GM23338 (cell line): ENCODE results near the gene CANX. TPM values are rescaled to one million over a fixed set of nuclear protein-coding genes. Genes with fewer than 3 reads are reported as not detected.

Experiments used
- ATAC-seq: fragments of 200-7000 bp; cut with Tn5 transposase; 3 replicates; pipeline ENCODE4 v1.9.1; 2020
- DNase-seq: peaks from one replicate; pipeline ENCODE4 v3.0.0-alpha.2; 2015; ENCODE audit warnings: low spot score
- H2AFZ ChIP-seq: fragments of 200-600 bp; sonication (generic); 2 replicates; pipeline ENCODE4 v1.8.0; 2016; ENCODE audit warnings: antibody characterized with exemption, mild to moderate bottlenecking, moderate library complexity
- H3F3A ChIP-seq: fragments of 200-600 bp; sonication (generic); replicated peaks from 2 replicates; pipeline ENCODE4 v1.8.0; 2017; ENCODE audit warnings: antibody characterized with exemption, mixed run types, low read depth
- H3K27ac ChIP-seq: fragments of 200-600 bp; sonication (generic); 2 replicates; pipeline ENCODE4 v1.6.1; 2016; ENCODE audit warnings: low read depth
- H3K27me3 ChIP-seq: fragments of 200-600 bp; sonication (generic); 2 replicates; pipeline ENCODE4 v1.8.0; 2016; ENCODE audit warnings: mild to moderate bottlenecking, mixed run types, moderate library complexity; ENCODE audit not compliant: insufficient read depth
- H3K36me3 ChIP-seq: fragments of 200-600 bp; sonication (generic); 2 replicates; pipeline ENCODE4 v1.8.0; 2016; ENCODE audit warnings: mild to moderate bottlenecking; ENCODE audit not compliant: insufficient read depth
- H3K4me1 ChIP-seq: fragments of 200-600 bp; sonication (generic); 2 replicates; pipeline ENCODE4 v1.8.0; 2016; ENCODE audit warnings: mild to moderate bottlenecking, moderate library complexity; ENCODE audit not compliant: insufficient read depth
- H3K4me2 ChIP-seq: fragments of 200-600 bp; sonication (generic); 2 replicates; pipeline ENCODE4 v1.7.1; 2017; ENCODE audit warnings: mixed run types
- H3K4me3 ChIP-seq: fragments of 200-600 bp; sonication (generic); 2 replicates; pipeline ENCODE4 v1.6.1; 2016; ENCODE audit warnings: mixed run types
- H3K79me2 ChIP-seq: fragments of 200-600 bp; sonication (generic); replicated peaks from 2 replicates; pipeline ENCODE4 v1.8.0; 2017; ENCODE audit warnings: mild to moderate bottlenecking; ENCODE audit not compliant: insufficient read depth
- H3K9me2 ChIP-seq: fragments of 200-600 bp; sonication (generic); 2 replicates; pipeline ENCODE4 v1.8.0; 2017; ENCODE audit not compliant: insufficient read depth
- H4K20me1 ChIP-seq: fragments of 200-600 bp; sonication (generic); replicated peaks from 2 replicates; pipeline ENCODE4 v1.8.0; 2017; ENCODE audit warnings: mild to moderate bottlenecking; ENCODE audit not compliant: insufficient read depth
- H3K27ac Mint-ChIP-seq: 2 replicates; pipeline ENCODE4 v1.8.0; 2020; ENCODE audit warnings: inconsistent platforms, mild to moderate bottlenecking, moderate library complexity, mixed read lengths
- H3K27me3 Mint-ChIP-seq: 3 replicates; pipeline ENCODE4 v1.8.0; 2022; ENCODE audit warnings: low read depth, mild to moderate bottlenecking, moderate library complexity, mixed read lengths, inconsistent platforms; ENCODE audit not compliant: insufficient read depth, poor library complexity
- H3K36me3 Mint-ChIP-seq: 3 replicates; pipeline ENCODE4 v1.8.0; 2021; ENCODE audit warnings: low read depth, mild to moderate bottlenecking, inconsistent platforms, moderate library complexity, mixed read lengths
- H3K4me1 Mint-ChIP-seq: 3 replicates; pipeline ENCODE4 v1.8.0; 2020; ENCODE audit warnings: mild to moderate bottlenecking, inconsistent platforms, mixed read lengths
- H3K4me3 Mint-ChIP-seq: 3 replicates; pipeline ENCODE4 v1.8.0; 2021; ENCODE audit warnings: moderate library complexity, mild to moderate bottlenecking, inconsistent platforms, mixed read lengths
- H3K9me3 Mint-ChIP-seq: 3 replicates; pipeline ENCODE4 v1.8.0; 2020; ENCODE audit warnings: moderate library complexity, mild to moderate bottlenecking, inconsistent platforms, mixed read lengths
- CREB1 ChIP-seq: fragments of 250-450 bp; sonication (Bioruptor Pico); IDR thresholded peaks from 2 replicates; pipeline ENCODE4 v1.5.0; 2020; ENCODE audit warnings: low read depth, mild to moderate bottlenecking, moderate library complexity
- EZH2 ChIP-seq: fragments of 200-600 bp; sonication (generic); IDR thresholded peaks from one replicate; pipeline ENCODE4 v1.8.0; 2017; ENCODE audit warnings: antibody characterized with exemption, mild to moderate bottlenecking, low read depth; ENCODE audit not compliant: unreplicated experiment
- EZH2phosphoT487 ChIP-seq: fragments of 200-600 bp; sonication (generic); IDR thresholded peaks from one replicate; pipeline ENCODE4 v1.8.1; 2018; ENCODE audit warnings: antibody characterized with exemption; ENCODE audit not compliant: unreplicated experiment
- JUNB ChIP-seq: IDR thresholded peaks from one replicate; pipeline ENCODE4 v1.6.1; 2016; ENCODE audit warnings: antibody characterized with exemption; ENCODE audit not compliant: unreplicated experiment
- NANOG ChIP-seq: IDR thresholded peaks from 2 replicates; pipeline ENCODE4 v1.6.1; 2016; ENCODE audit warnings: antibody characterized with exemption, borderline replicate concordance
- POLR2AphosphoS5 ChIP-seq: IDR thresholded peaks from 2 replicates; pipeline ENCODE4 v1.6.1; 2016; ENCODE audit warnings: antibody characterized with exemption, low read depth
- STAT1 ChIP-seq: IDR thresholded peaks from one replicate; pipeline ENCODE4 v1.6.1; 2016; ENCODE audit warnings: antibody characterized with exemption; ENCODE audit not compliant: unreplicated experiment
- ZNF114 ChIP-seq: fragments of 250-450 bp; sonication (Bioruptor Pico); IDR thresholded peaks from 2 replicates; pipeline ENCODE4 v1.5.0; 2020; ENCODE audit warnings: mild to moderate bottlenecking, moderate library complexity
- ZNF331 ChIP-seq: fragments of 250-450 bp; sonication (Bioruptor Pico); IDR thresholded peaks from 2 replicates; pipeline ENCODE4 v1.5.0; 2020; ENCODE audit warnings: low read depth, mild to moderate bottlenecking, moderate library complexity
- polyA plus RNA-seq: library from polyadenylated mRNA; unstranded; fragments of >200 nt; fragmentation: Nextera tagmentation; extraction: Ambion mirVana; gene quantifications from 2 replicates; pipeline ENCODE4 v1.2.1, GENCODE V29; 2016
- total RNA-seq: library from RNA; depleted of rRNA; stranded (reverse); fragments of >200 nt; shearing (Covaris generic); gene quantifications from 2 replicates; pipeline ENCODE4 v1.2.3, GENCODE V29; 2014
- TF ChIP-seq, protein P1 (sequence below): IDR thresholded peaks from one replicate; pipeline ENCODE4 v1.6.1; 2018; ENCODE audit warnings: antibody characterized with exemption; ENCODE audit not compliant: unreplicated experiment
- TF ChIP-seq, protein P2 (sequence below), 2 experiments: fragments of 200-600 bp in 1 of 2; sonication (generic) in 1 of 2; conservative IDR thresholded peaks; 2 replicates each; pipeline versions ENCODE4 v1.5.1 to v1.6.1; 2016 to 2017; ENCODE audit warnings: antibody characterized with exemption in 2 of 2, low read depth in 2 of 2, mild to moderate bottlenecking in 2 of 2, moderate library complexity in 1 of 2
- TF ChIP-seq, protein P3 (sequence below): fragments of 250-450 bp; sonication (Bioruptor Pico); IDR thresholded peaks from 2 replicates; pipeline ENCODE4 v1.5.0; 2020; ENCODE audit warnings: mild to moderate bottlenecking, moderate library complexity
- TF ChIP-seq, protein P4 (sequence below): IDR thresholded peaks from 2 replicates; pipeline ENCODE4 v1.6.1; 2016; ENCODE audit warnings: antibody characterized with exemption

CANX gene
- total and polyA plus RNA-seq, 2 experiments from 2014 or later: 177 to 530 TPM

DNA sequence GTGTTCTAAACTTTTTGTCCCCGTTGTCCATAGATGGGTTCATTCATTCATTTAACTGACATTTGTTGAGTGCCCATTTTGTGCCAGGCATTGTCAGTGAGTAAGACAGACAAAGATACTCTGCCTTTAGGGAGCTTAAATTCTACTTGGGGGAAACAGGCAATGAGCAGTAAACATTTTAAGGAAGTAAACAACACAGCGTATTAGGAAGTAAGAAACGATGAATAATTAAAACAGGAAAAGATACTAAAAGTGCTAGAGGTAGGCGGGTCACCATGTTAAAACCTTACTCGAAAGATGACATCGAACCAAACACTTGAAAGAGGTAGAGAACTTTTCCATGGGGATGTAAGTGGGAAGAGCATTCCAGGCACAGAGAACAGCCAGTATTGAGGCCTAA, 28.3 kb downstream of the CANX start:
- H3K27ac ChIP-seq: no peak overlapping the region
- Mint-ChIP-seq H3K9me3 (no peaks in the 10 kb centered on the region), H3K27ac (no peak overlapping the region), H3K4me3 (no peak overlapping the region), H3K27me3 (peaks cover 4% of the 10 kb centered on the region), H3K36me3 (peaks cover 83% of the 10 kb centered on the region), H3K4me1 (peaks cover 9% of the 10 kb centered on the region)
- TF ChIP-seq EZH2 (no peak), ZNF331 (no peak), EZH2phosphoT487 (no peak), NANOG (no peak), JUNB (no peak), CREB1 (CRISPR knock-in tag) (no peak), STAT1 (no peak), ZNF114 (no peak), POLR2AphosphoS5 (no peak)
- TF ChIP-seq, protein P1, sequence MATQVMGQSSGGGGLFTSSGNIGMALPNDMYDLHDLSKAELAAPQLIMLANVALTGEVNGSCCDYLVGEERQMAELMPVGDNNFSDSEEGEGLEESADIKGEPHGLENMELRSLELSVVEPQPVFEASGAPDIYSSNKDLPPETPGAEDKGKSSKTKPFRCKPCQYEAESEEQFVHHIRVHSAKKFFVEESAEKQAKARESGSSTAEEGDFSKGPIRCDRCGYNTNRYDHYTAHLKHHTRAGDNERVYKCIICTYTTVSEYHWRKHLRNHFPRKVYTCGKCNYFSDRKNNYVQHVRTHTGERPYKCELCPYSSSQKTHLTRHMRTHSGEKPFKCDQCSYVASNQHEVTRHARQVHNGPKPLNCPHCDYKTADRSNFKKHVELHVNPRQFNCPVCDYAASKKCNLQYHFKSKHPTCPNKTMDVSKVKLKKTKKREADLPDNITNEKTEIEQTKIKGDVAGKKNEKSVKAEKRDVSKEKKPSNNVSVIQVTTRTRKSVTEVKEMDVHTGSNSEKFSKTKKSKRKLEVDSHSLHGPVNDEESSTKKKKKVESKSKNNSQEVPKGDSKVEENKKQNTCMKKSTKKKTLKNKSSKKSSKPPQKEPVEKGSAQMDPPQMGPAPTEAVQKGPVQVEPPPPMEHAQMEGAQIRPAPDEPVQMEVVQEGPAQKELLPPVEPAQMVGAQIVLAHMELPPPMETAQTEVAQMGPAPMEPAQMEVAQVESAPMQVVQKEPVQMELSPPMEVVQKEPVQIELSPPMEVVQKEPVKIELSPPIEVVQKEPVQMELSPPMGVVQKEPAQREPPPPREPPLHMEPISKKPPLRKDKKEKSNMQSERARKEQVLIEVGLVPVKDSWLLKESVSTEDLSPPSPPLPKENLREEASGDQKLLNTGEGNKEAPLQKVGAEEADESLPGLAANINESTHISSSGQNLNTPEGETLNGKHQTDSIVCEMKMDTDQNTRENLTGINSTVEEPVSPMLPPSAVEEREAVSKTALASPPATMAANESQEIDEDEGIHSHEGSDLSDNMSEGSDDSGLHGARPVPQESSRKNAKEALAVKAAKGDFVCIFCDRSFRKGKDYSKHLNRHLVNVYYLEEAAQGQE: no peak
- TF ChIP-seq, protein P2, sequence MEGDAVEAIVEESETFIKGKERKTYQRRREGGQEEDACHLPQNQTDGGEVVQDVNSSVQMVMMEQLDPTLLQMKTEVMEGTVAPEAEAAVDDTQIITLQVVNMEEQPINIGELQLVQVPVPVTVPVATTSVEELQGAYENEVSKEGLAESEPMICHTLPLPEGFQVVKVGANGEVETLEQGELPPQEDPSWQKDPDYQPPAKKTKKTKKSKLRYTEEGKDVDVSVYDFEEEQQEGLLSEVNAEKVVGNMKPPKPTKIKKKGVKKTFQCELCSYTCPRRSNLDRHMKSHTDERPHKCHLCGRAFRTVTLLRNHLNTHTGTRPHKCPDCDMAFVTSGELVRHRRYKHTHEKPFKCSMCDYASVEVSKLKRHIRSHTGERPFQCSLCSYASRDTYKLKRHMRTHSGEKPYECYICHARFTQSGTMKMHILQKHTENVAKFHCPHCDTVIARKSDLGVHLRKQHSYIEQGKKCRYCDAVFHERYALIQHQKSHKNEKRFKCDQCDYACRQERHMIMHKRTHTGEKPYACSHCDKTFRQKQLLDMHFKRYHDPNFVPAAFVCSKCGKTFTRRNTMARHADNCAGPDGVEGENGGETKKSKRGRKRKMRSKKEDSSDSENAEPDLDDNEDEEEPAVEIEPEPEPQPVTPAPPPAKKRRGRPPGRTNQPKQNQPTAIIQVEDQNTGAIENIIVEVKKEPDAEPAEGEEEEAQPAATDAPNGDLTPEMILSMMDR (conservative IDR thresholded peaks at IDR 0.05; ENCODE audit: low read depth in 2 of 2): no peak
- TF ChIP-seq, protein P3, sequence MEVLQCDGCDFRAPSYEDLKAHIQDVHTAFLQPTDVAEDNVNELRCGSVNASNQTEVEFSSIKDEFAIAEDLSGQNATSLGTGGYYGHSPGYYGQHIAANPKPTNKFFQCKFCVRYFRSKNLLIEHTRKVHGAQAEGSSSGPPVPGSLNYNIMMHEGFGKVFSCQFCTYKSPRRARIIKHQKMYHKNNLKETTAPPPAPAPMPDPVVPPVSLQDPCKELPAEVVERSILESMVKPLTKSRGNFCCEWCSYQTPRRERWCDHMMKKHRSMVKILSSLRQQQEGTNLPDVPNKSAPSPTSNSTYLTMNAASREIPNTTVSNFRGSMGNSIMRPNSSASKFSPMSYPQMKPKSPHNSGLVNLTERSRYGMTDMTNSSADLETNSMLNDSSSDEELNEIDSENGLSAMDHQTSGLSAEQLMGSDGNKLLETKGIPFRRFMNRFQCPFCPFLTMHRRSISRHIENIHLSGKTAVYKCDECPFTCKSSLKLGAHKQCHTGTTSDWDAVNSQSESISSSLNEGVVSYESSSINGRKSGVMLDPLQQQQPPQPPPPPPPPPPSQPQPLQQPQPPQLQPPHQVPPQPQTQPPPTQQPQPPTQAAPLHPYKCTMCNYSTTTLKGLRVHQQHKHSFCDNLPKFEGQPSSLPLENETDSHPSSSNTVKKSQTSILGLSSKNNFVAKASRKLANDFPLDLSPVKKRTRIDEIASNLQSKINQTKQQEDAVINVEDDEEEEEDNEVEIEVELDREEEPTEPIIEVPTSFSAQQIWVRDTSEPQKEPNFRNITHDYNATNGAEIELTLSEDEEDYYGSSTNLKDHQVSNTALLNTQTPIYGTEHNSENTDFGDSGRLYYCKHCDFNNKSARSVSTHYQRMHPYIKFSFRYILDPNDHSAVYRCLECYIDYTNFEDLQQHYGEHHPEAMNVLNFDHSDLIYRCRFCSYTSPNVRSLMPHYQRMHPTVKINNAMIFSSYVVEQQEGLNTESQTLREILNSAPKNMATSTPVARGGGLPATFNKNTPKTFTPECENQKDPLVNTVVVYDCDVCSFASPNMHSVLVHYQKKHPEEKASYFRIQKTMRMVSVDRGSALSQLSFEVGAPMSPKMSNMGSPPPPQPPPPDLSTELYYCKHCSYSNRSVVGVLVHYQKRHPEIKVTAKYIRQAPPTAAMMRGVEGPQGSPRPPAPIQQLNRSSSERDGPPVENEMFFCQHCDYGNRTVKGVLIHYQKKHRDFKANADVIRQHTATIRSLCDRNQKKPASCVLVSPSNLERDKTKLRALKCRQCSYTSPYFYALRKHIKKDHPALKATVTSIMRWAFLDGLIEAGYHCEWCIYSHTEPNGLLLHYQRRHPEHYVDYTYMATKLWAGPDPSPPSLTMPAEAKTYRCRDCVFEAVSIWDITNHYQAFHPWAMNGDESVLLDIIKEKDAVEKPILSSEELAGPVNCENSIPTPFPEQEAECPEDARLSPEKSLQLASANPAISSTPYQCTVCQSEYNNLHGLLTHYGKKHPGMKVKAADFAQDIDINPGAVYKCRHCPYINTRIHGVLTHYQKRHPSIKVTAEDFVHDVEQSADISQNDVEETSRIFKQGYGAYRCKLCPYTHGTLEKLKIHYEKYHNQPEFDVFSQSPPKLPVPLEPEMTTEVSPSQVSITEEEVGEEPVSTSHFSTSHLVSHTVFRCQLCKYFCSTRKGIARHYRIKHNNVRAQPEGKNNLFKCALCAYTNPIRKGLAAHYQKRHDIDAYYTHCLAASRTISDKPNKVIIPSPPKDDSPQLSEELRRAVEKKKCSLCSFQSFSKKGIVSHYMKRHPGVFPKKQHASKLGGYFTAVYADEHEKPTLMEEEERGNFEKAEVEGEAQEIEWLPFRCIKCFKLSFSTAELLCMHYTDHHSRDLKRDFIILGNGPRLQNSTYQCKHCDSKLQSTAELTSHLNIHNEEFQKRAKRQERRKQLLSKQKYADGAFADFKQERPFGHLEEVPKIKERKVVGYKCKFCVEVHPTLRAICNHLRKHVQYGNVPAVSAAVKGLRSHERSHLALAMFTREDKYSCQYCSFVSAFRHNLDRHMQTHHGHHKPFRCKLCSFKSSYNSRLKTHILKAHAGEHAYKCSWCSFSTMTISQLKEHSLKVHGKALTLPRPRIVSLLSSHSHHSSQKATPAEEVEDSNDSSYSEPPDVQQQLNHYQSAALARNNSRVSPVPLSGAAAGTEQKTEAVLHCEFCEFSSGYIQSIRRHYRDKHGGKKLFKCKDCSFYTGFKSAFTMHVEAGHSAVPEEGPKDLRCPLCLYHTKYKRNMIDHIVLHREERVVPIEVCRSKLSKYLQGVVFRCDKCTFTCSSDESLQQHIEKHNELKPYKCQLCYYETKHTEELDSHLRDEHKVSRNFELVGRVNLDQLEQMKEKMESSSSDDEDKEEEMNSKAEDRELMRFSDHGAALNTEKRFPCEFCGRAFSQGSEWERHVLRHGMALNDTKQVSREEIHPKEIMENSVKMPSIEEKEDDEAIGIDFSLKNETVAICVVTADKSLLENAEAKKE (CRISPR knock-in tag): no peak
- TF ChIP-seq, protein P4, sequence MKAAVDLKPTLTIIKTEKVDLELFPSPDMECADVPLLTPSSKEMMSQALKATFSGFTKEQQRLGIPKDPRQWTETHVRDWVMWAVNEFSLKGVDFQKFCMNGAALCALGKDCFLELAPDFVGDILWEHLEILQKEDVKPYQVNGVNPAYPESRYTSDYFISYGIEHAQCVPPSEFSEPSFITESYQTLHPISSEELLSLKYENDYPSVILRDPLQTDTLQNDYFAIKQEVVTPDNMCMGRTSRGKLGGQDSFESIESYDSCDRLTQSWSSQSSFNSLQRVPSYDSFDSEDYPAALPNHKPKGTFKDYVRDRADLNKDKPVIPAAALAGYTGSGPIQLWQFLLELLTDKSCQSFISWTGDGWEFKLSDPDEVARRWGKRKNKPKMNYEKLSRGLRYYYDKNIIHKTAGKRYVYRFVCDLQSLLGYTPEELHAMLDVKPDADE: no peak
- no peaks in the 10 kb centered on the region for H3K9me2 ChIP-seq
- ATAC-seq: no peak
- H3K4me2 ChIP-seq: no peak overlapping the region
- H3K27me3 ChIP-seq: no peaks in the 10 kb centered on the region
- peaks cover 31% of the 10 kb centered on the region for H4K20me1 ChIP-seq
- H3K4me3 ChIP-seq: no peak overlapping the region
- DNase-seq: no peak
- peaks cover 73% of the 10 kb centered on the region for H3K36me3 ChIP-seq
- H3F3A ChIP-seq: peaks cover 61% of the 10 kb centered on the region
- 0 out of 2 replicates have a peak, but pooled peaks cover 8% of the 10 kb centered on the region for H3K79me2 ChIP-seq
- no peaks in the 10 kb centered on the region for H3K4me1 ChIP-seq
- H2AFZ ChIP-seq: no peak overlapping the region
